ENCODE measurements around the gene CCDC174.

DNA sequence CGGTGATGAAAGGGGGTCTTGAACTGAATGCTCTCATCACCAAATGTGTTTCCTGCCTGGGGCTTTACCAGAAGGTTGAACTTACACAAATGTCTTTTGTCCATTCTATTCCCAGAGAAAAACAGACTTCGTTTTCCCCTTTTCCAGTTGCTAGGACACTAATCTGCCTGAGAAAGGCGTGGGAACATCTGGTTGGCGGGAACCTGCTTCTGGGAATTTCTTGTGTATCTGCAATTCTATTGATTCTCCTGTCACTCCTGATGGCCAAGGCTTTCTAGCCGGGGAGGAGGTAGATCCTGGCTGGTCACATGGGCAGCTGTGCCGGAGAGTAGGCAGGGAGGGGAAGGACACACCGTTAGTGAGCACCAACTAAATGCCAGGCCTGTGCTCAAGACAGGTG is 31.1 kb upstream of the CCDC174 start:
- TF ChIP-seq, protein P1, sequence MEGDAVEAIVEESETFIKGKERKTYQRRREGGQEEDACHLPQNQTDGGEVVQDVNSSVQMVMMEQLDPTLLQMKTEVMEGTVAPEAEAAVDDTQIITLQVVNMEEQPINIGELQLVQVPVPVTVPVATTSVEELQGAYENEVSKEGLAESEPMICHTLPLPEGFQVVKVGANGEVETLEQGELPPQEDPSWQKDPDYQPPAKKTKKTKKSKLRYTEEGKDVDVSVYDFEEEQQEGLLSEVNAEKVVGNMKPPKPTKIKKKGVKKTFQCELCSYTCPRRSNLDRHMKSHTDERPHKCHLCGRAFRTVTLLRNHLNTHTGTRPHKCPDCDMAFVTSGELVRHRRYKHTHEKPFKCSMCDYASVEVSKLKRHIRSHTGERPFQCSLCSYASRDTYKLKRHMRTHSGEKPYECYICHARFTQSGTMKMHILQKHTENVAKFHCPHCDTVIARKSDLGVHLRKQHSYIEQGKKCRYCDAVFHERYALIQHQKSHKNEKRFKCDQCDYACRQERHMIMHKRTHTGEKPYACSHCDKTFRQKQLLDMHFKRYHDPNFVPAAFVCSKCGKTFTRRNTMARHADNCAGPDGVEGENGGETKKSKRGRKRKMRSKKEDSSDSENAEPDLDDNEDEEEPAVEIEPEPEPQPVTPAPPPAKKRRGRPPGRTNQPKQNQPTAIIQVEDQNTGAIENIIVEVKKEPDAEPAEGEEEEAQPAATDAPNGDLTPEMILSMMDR (IDR thresholded peaks at IDR 0.05; ENCODE audit: low read length), result no peak
- TF ChIP-seq EZH2 (IDR thresholded peaks at IDR 0.05; ENCODE audit: borderline replicate concordance, low read length), result no peak
